Esophagus muscularis mucosa (tissue), 4 donors: ENCODE measurements around the gene CAPS2. TPM values are rescaled to one million over a fixed set of nuclear protein-coding genes. Genes with fewer than 3 reads are reported as not detected.

Source experiments
- DNase-seq: peaks from one replicate; pipeline ENCODE4 v3.0.0-alpha.2; 2017; ENCODE audit errors: extremely low spot score
- H3K27ac ChIP-seq, 4 donors: fragments of 200-600 bp; sonication (generic); replicated peaks in 1 of 4; 1 replicate in 3 of 4; 2 replicates in 1 of 4; pipeline ENCODE4 v1.5.1; 2016 to 2019; ENCODE audit warnings: mild to moderate bottlenecking in 1 of 4
- H3K27me3 ChIP-seq, 4 donors: fragments of 200-600 bp; sonication (generic); one replicate each; pipeline versions ENCODE4 v1.5.1 to v1.6.0; 2016 to 2019
- H3K36me3 ChIP-seq, 4 donors: fragments of 200-600 bp; sonication (generic); one replicate each; pipeline ENCODE4 v1.5.1; 2016 to 2019
- H3K4me1 ChIP-seq, 4 donors: fragments of 200-600 bp; sonication (generic); one replicate each; pipeline ENCODE4 v1.5.1; 2016 to 2019
- H3K4me3 ChIP-seq, 4 donors: fragments of 200-600 bp; sonication (generic); 1 replicate in 2 of 4; 2 replicates in 2 of 4; pipeline ENCODE4 v1.5.1; 2016 to 2019; ENCODE audit warnings: mild to moderate bottlenecking in 4 of 4, moderate library complexity in 1 of 4
- H3K9me3 ChIP-seq, 4 donors: fragments of 200-600 bp; sonication (generic); 1 replicate in 3 of 4; 2 replicates in 1 of 4; pipeline ENCODE4 v1.5.1; 2016 to 2019
- CTCF ChIP-seq, 3 experiments: fragments of 200-600 bp in 2 of 3; fragments of 450-650 bp in 1 of 3; sonication (generic) in 2 of 3; IDR thresholded peaks; one replicate each; pipeline ENCODE4 v1.5.1; 2017 to 2019; ENCODE audit warnings: antibody characterized with exemption in 3 of 3, mild to moderate bottlenecking in 2 of 3, moderate library complexity in 1 of 3
- EP300 ChIP-seq: sonication (generic); formaldehyde crosslinking; IDR thresholded peaks from one replicate; pipeline ENCODE4 v1.6.1; 2017; ENCODE audit warnings: antibody characterized with exemption
- POLR2A ChIP-seq: fragments of 450-650 bp; IDR thresholded peaks from one replicate; pipeline ENCODE4 v1.6.1; 2017; ENCODE audit warnings: antibody characterized with exemption, moderate library complexity, mild to moderate bottlenecking, low read depth
- POLR2AphosphoS5 ChIP-seq, 2 donors: sonication (generic); formaldehyde crosslinking; IDR thresholded peaks; one replicate each; pipeline ENCODE4 v1.6.1; 2017; ENCODE audit warnings: antibody characterized with exemption in 2 of 2
- WGBS: methylation state at CpG from one replicate; pipeline ENCODE4 v1.1.5; 2018; 5-methylcytosine and 5-hydroxymethylcytosine counted together
- intact Hi-C: fragments of 100-400 bp; cut with DNase I; formaldehyde crosslinking; loops from one replicate; pipeline ENCODE4 v1.15.1; 2023
- total RNA-seq, 4 donors: library from RNA; depleted of rRNA; stranded (reverse); fragments of >200 nt; gene quantifications; one replicate each; pipeline versions ENCODE4 v1.1.0 to v1.2.1, GENCODE V29; 2016

The CAPS2 gene
- total RNA-seq, 4 donors from 2014 or later, result 8.0 to 28.2 (median 10.3) TPM

- Histone ChIP-seq H3K9me3 (no peaks in the 10 kb centered on the region), H3K4me1 (no peaks in the 10 kb centered on the region), H3K27me3 (no peaks in the 10 kb centered on the region), H3K27ac (no peak overlapping the region), H3K36me3 (no peaks in the 10 kb centered on the region), H3K4me3 (no peak overlapping the region)
- no peak for DNase-seq
- WGBS, result 92% methylated on average over 5 of the region's 5 CpGs
- no peak for TF ChIP-seq POLR2AphosphoS5 (IDR thresholded peaks at IDR 0.05)
- no peak for TF ChIP-seq CTCF (IDR thresholded peaks at IDR 0.05)
- no peak for TF ChIP-seq POLR2A
- TF ChIP-seq EP300, result no peak
- intact Hi-C loops, result no loop called here
Observed at GRCh38 chr12:75271576-75271975, 58.5 kb downstream of the CAPS2 start.

- no peaks in the 10 kb centered on the region for H3K36me3 ChIP-seq
- intact Hi-C loops, result no loop called here
- WGBS, result 89% methylated on average over 4 of the region's 4 CpGs
- H3K4me3 ChIP-seq, result no peak overlapping the region
- no peak overlapping the region for H3K27ac ChIP-seq
- DNase-seq, result no peak
- TF ChIP-seq POLR2AphosphoS5 (IDR thresholded peaks at IDR 0.05) (no peak), CTCF (IDR thresholded peaks at IDR 0.05) (no peak), POLR2A (no peak), EP300 (no peak)
- peaks cover 0 to 5% (median 2%) of the 10 kb centered on the region in 4 donors for H3K9me3 ChIP-seq
- H3K4me1 ChIP-seq, result no peaks in the 10 kb centered on the region
- no peaks in the 10 kb centered on the region for H3K27me3 ChIP-seq
Observed at GRCh38 chr12:75270157-75270556, 60.0 kb downstream of the CAPS2 start.

GRCh38 chr12:75269209-75269608 is 60.9 kb downstream of the CAPS2 start:
- TF ChIP-seq POLR2A (no peak), EP300 (no peak), POLR2AphosphoS5 (IDR thresholded peaks at IDR 0.05) (no peak), CTCF (IDR thresholded peaks at IDR 0.05) (no peak)
- WGBS, result 68% methylated on average over 2 of the region's 2 CpGs
- H3K27ac ChIP-seq, result no peak overlapping the region
- H3K4me1 ChIP-seq, result no peaks in the 10 kb centered on the region
- H3K4me3 ChIP-seq, result no peak overlapping the region
- peaks cover 0 to 5% (median 2%) of the 10 kb centered on the region in 4 donors for H3K9me3 ChIP-seq
- H3K36me3 ChIP-seq, result no peaks in the 10 kb centered on the region
- H3K27me3 ChIP-seq, result no peaks in the 10 kb centered on the region
- no peak for DNase-seq
- intact Hi-C loops, result no loop called here

GRCh38 chr12:75260316-75260715 is 69.8 kb downstream of the CAPS2 start:
- 62% methylated on average over 2 of the region's 2 CpGs for WGBS
- no peak overlapping the region for H3K27ac ChIP-seq
- no peaks in the 10 kb centered on the region for H3K36me3 ChIP-seq
- H3K27me3 ChIP-seq, result no peaks in the 10 kb centered on the region
- intact Hi-C loops, result no loop called here
- TF ChIP-seq CTCF (IDR thresholded peaks at IDR 0.05) (no peak), EP300 (no peak), POLR2A (no peak), POLR2AphosphoS5 (IDR thresholded peaks at IDR 0.05) (no peak)
- H3K9me3 ChIP-seq, result no peaks in the 10 kb centered on the region
- no peak overlapping the region for H3K4me3 ChIP-seq
- no peak for DNase-seq
- H3K4me1 ChIP-seq, result no peaks in the 10 kb centered on the region

- Histone ChIP-seq H3K4me1 (no peaks in the 10 kb centered on the region), H3K9me3 (no peaks in the 10 kb centered on the region), H3K36me3 (no peaks in the 10 kb centered on the region), H3K27me3 (no peaks in the 10 kb centered on the region), H3K27ac (no peak overlapping the region), H3K4me3 (no peak overlapping the region)
- TF ChIP-seq EP300 (no peak), CTCF (IDR thresholded peaks at IDR 0.05) (no peak), POLR2A (no peak), POLR2AphosphoS5 (IDR thresholded peaks at IDR 0.05) (no peak)
- intact Hi-C loops, result no loop called here
- DNase-seq, result no peak
- 52% methylated on average over 1 of the region's 1 CpG for WGBS
Observed at GRCh38 chr12:75259143-75259542, 71.0 kb downstream of the CAPS2 start.
